Adipose tissue (tissue), 3 donors: ENCODE measurements around the gene FPR1. TPM values are rescaled to one million over a fixed set of nuclear protein-coding genes. Genes with fewer than 3 reads are reported as not detected.

ENCODE experiments used
- H3K27ac ChIP-seq: one replicate; pipeline ENCODE4 v1.5.1; 2013; ENCODE audit warnings: low read depth, low read length
- WGBS, 3 donors: extraction: QIAGEN DNeasy Blood & Tissue Kit; methylation state at CpG; one replicate each; pipeline ENCODE4 v1.1.7; 2013; 5-methylcytosine and 5-hydroxymethylcytosine counted together
- polyA plus RNA-seq, 3 donors: library from polyadenylated mRNA; stranded (reverse); fragments of 200-250 nt; gene quantifications; one replicate each; pipeline ENCODE4 v1.2.3, GENCODE V29; 2013
- donor health status: healthy with polysubstance abuse.
- donor health status: Bipolar disorder and iron deficiency.
- donor health status: healthy.

FPR1 gene
- polyA plus RNA-seq, 3 donors: 4.4 to 59.0 (median 27.8) TPM

DNA sequence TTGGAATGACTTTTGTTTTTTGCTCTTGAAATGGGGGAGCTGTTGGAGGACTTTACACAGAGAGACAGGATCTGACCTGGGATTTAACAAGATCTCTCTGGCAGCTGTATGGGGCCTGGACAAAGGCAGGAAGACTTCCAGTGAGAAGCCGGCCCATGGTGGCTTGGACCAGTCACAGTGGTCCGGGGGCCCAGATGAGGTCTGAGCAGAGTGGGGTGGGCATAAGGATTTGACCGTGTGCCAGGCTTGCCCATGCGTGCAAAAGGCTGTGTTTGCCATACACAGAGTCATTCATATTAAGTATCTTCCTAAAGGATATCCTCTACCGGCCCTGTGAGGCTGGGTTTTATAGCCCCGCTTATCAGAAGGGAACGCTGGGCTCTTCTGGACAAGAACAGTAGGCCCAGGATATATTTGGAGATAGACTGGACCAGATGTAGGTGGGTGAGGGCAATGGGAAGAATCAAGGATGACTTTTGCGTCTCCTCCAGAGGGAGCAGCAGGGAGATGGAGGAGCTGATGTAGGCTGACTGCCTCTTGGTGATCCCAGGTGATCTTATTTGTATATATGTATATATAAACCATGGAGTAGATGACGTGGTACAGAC is 54.4 kb downstream of the FPR1 start:
- WGBS, 3 donors: 85 to 90% (median 86%) methylated on average over 9 of the region's 9 CpGs
- no peak overlapping the region for H3K27ac ChIP-seq

DNA sequence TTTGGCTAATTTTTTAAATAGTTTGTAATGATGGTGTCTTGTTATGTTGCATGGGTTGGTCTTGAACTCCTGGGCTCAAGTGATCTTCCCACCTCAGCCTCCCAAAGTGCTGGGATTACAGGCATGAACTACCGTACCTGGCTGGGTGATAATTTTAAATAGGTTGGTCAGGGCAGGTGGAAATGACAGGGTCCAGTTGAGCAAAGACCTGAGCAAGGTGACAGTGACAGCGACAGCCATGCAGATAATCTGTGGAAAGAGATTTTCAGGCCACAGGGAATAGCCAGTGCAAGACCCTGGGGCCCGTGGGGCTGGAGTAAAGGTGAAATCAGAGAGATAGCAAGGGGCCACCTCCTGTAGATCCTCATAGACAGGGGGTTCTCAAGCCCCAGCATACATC is 55.1 kb downstream of the FPR1 start:
- 91 to 92% (median 91%) methylated on average over 3 of the region's 3 CpGs for WGBS, 3 donors
- no peak overlapping the region for H3K27ac ChIP-seq

Other genes with a start within 250 kb of the FPR1 start
- under 1 TPM in 2 of 3 donors, not detected in 1; 0.05 to 0.34 TPM for gene SIGLEC6, start 220.2 kb downstream of the FPR1 start, polyA plus RNA-seq
- gene ZNF175, start 180.6 kb downstream of the FPR1 start, polyA plus RNA-seq: 1 to 10 TPM; 1.3 to 3.3 (median 1.5) TPM
- under 1 TPM in 2 of 3 donors, not detected in 1; 0.34 to 0.71 TPM for gene SIGLEC5, start 121.5 kb downstream of the FPR1 start, polyA plus RNA-seq
- 1 to 10 TPM; 1.1 to 3.8 (median 3.4) TPM for gene SIGLEC14, start 105.1 kb downstream of the FPR1 start, polyA plus RNA-seq
- 10 to 100 TPM in 2 of 3 donors, 1 to 10 TPM in 1; 4.7 to 38.5 (median 14.3) TPM for gene SPACA6, start 58.5 kb downstream of the FPR1 start, polyA plus RNA-seq
- 10 to 100 TPM in 2 of 3 donors, under 1 TPM in 1; 0.81 to 48.6 (median 17.3) TPM for gene HAS1, start 27.9 kb downstream of the FPR1 start, polyA plus RNA-seq
- 10 to 100 TPM in 1 of 3 donors, 1 to 10 TPM in 2; 1.2 to 10.0 (median 3.9) TPM for gene FPR2, start 9.3 kb upstream of the FPR1 start, polyA plus RNA-seq
- 1 to 10 TPM in 2 of 3 donors, under 1 TPM in 1; 0.67 to 4.5 (median 1.6) TPM for gene FPR3, start 43.3 kb upstream of the FPR1 start, polyA plus RNA-seq
- gene ZNF577, start 136.1 kb upstream of the FPR1 start, polyA plus RNA-seq: 10 to 100 TPM in 1 of 3 donors, 1 to 10 TPM in 2; 6.7 to 11.2 (median 6.8) TPM
- 1 to 10 TPM; 2.8 to 7.0 (median 3.1) TPM for gene ZNF649, start 153.1 kb upstream of the FPR1 start, polyA plus RNA-seq
- gene ZNF613, start 175.6 kb upstream of the FPR1 start, polyA plus RNA-seq: 1 to 10 TPM in 2 of 3 donors, under 1 TPM in 1; 0.56 to 3.4 (median 1.6) TPM
- 1 to 10 TPM; 3.9 to 5.6 (median 5.4) TPM for gene ZNF350, start 235.0 kb upstream of the FPR1 start, polyA plus RNA-seq